Measurements from ENCODE around the gene LRRC4C.

LRRC4C gene

GRCh38 chr11:40162901-40163883 is 1296.3 kb downstream of the LRRC4C start:
- DNase-seq (ENCODE audit: low read depth) = no peak

DNA sequence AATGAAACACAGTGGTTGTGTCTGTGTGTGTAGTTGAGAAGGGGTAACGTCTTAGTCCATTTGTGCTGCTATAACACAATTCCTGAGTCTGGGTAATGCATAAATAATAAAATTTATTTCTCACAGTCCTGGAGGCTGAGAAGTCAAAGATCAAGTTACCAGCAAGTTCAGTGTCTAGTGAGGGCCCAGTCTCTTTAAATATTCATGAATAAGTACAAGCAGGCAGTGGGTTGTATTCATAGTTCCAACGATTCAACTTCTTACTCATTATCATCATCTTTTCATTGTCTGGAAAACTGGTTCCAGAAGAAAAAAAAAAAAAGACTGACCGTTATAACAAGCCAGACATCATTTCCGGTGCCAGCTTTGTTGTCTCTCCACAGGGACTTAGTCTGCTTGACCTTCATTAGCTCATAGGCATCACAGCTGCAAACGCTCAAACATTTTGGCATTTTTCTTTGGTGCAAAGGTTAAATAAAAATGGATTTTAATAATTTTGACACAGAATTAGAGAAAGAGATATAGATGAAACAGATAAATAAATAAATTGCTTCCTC is 1297.5 kb downstream of the LRRC4C start:
- DNase-seq (ENCODE audit: low read depth) = no peak

DNA sequence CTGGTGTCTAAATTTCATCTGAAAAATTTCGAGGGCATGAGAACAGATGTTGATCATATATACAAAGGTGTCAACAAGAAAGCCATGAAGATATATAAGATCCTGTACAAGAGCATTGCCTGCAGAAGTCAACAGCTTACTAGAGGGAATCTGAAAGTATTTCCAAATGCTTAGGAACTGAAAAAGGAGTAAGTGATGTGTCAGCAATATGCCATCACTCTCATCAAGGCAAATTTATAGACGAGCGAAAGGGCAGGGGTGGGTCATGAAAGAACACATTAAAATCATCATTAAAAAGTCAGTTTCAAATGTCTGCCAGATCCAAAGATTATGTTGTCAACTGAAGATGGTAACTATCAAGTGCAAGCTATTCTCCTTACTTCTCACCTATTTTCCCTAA is 1299.0 kb downstream of the LRRC4C start:
- no peak for DNase-seq (ENCODE audit: low read depth)

DNA sequence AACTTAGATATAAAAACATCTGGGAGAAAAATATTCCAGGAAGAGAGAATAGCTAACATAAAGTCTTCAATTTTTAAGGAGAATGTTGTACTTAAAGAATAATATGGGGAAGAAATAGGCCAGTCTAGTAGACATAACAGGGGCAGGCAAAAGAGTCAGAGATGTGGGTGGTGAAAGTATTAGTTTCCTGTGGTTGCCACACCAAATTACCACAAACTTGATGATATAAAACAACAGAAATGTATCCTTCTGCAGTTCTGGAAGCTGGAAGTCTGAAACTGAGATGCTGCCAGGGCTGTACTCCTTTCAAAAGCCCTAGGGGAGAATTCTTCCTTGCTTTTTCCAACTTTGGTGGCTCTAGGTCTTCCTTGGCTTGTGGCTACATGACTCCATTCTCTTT is 1309.7 kb downstream of the LRRC4C start:
- DNase-seq (ENCODE audit: low read depth) = no peak

GRCh38 chr11:40140560-40140959 is 1318.9 kb downstream of the LRRC4C start:
- DNase-seq (ENCODE audit: low read depth) = no peak

- no peak for DNase-seq (ENCODE audit: low read depth)
Measured at GRCh38 chr11:40139536-40139935, 1319.9 kb downstream of the LRRC4C start.

- DNase-seq (ENCODE audit: low read depth) = no peak
Measured at GRCh38 chr11:40139066-40139465, 1320.4 kb downstream of the LRRC4C start.

- no peak for DNase-seq (ENCODE audit: low read depth)
Measured at GRCh38 chr11:40134820-40135570, 1324.5 kb downstream of the LRRC4C start.

- DNase-seq (ENCODE audit: low read depth) = no peak
Measured at GRCh38 chr11:40133498-40133897, 1326.0 kb downstream of the LRRC4C start.

DNA sequence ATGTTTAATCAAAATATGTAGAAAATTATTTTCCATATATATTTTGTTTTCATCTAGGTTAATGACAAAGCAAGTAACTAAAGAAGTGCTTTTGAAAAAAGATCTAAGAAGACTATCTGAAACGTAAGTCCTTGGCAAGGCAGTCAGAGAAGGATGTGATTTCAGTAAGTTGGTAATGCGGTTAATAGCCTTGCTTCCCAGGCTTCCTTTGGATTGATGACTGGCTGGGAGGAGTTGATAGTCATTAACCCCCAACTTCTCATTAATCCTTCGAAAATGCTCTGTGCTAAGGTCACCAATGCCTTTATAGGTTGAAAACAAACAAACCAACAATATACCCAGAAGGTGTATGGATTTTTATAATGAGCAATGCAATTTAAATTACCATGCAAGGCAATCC is 1326.5 kb downstream of the LRRC4C start:
- no peak for DNase-seq (ENCODE audit: low read depth)

GRCh38 chr11:40130427-40130826 is 1329.0 kb downstream of the LRRC4C start:
- DNase-seq (ENCODE audit: low read depth) = no peak

GRCh38 chr11:40129266-40129665 is 1330.2 kb downstream of the LRRC4C start:
- no peak for DNase-seq (ENCODE audit: low read depth)

- no peak for DNase-seq (ENCODE audit: low read depth)
Measured at GRCh38 chr11:40125054-40125453, 1334.4 kb downstream of the LRRC4C start.

GRCh38 chr11:40119661-40120060 is 1339.8 kb downstream of the LRRC4C start:
- no peak for DNase-seq (ENCODE audit: low read depth)

DNA sequence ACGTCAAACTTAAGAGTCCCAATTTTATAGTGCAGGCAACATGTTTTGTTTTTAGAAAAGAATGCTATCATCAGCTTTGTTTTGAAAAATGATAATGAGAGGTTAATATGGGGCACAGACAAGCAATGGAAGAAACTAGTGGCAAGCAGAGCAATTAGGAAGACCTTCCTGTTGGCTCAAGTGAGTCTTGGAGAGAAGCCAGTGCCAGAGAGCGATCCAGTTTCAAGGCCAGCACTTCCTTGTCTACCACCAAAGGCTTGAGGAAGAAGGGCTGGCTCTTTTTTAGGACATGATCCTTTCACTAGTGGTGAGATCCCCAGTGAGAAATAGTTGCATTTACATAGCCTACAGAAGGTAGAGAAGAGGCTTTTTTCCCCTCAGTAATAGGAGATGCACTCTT is 1340.7 kb downstream of the LRRC4C start:
- no peak for DNase-seq (ENCODE audit: low read depth)

DNA sequence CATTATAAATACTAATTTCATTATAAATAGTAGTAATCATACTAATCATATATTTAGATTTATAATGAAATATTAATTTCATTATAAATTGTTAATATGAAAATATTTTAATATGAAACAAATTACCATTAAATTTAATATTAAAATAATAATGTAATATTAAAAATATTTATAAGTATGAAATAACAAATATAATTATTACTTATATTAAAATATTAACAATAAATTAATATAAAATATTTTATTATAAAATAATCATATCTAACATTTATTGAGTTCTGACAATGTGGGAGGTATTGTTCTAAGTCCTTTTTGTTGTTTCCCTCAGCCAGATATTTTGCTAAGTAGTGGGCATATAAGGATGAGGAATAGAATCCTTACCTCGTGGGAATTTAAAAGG is 1341.4 kb downstream of the LRRC4C start:
- DNase-seq (ENCODE audit: low read depth) = no peak

DNA sequence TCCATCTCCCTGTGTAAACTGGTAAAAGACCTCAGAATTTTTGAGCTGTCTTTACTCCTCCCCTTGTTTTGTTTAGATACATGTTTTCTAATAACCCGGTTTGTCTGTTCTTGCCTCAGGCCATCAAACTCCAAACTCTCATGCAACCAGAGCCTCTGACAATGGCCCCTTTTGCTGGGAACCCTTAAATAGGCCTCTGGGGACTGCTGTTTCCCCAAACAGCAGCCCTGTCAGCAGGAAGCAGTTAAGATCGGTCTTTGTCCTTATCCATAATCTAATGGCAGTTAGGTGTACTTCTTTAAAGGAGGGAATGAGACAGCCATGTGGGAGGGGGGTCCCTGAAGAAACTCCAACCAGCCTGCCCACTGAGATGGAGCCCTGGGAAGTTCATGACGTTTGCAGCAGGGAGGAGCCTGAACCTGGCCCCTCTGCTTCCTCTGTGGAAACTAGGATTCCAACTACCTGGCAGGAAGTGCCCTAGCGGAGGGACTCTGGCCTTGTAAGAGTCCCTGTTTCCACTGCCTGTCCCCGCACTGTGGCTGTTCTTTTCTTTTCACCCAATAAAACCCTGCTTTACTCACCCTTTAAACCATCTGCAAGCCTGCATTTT is 1354.4 kb downstream of the LRRC4C start:
- DNase-seq (ENCODE audit: low read depth) = no peak

DNA sequence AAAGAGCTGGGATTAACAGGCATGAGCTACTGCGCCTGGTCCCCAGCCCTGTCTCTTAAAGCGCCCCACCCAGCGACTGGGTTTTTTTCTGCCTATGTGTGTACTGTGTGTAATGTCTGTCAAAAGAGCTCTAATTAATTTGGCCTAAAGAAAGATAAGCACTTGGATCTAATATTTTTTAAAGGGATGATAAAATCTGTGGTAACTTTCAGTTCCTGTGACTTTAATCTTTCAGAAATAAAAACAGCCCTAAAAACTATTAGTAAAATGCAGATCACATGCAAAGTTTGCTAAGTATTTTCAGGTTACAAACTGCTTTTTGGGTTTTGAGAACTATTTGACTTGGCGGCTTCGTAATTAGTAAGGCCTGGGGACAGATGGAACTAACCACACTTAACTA is 1358.7 kb downstream of the LRRC4C start:
- DNase-seq (ENCODE audit: low read depth) = no peak

GRCh38 chr11:40100162-40100553 is 1359.3 kb downstream of the LRRC4C start:
- no peak for DNase-seq (ENCODE audit: low read depth)

GRCh38 chr11:40099426-40100161 is 1359.9 kb downstream of the LRRC4C start:
- DNase-seq (ENCODE audit: low read depth) = no peak

DNA sequence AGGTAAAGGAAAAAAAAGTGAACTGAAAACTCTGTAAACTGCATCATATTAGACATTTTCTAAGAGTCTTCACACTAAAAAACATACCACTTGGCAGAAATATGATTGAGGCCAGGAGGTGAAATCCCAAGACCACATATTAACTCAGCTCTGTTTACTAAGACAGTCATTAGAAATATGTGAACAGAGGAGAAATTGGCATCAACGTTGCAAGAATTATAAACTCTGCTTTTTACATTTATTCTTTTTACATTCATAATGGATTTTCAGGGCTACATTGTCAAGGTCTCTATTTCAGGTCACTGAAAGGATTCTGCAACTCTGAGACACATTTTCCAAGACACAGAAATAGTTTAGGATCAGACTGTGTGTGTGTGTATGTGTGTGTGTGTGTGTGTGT is 1364.0 kb downstream of the LRRC4C start:
- no peak for DNase-seq (ENCODE audit: low read depth)

DNA sequence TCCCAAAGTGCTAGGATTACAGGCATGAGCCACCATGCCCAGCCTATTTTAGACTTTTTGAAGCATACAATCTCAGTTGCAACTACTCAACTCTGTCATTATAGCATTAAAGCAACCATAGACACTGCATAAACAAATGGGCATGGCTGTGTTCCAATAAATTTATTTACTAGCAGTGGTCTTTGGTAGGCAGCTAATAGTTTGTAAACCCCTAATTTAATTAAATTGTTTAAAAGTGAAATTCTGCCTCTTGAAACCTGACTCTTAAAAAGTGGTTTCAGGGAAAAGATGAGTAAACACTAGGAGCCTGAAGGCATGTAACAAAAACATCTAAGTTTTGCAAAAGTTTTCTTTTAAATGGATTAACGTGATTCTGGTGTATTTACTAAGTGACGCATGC is 1364.5 kb downstream of the LRRC4C start:
- no peak for DNase-seq (ENCODE audit: low read depth)
